HepG2 (cell line): ENCODE measurements around the gene ZSWIM7. TPM values are rescaled to one million over a fixed set of nuclear protein-coding genes. Genes with fewer than 3 reads are reported as not detected.

Experiments used
- CCDC6 ChIP-seq: sonication (generic); formaldehyde crosslinking; IDR thresholded peaks from 2 replicates; pipeline ENCODE4 v1.8.1; 2022; ENCODE audit warnings: mild to moderate bottlenecking, missing genetic modification reagents, moderate library complexity
- EEA1 ChIP-seq: sonication (generic); formaldehyde crosslinking; IDR thresholded peaks from 2 replicates; pipeline ENCODE4 v1.5.1; 2020; ENCODE audit warnings: mild to moderate bottlenecking, missing genetic modification reagents, borderline replicate concordance
- EED ChIP-seq: sonication (generic); formaldehyde crosslinking; IDR thresholded peaks from 2 replicates; pipeline ENCODE4 v1.5.0; 2020; ENCODE audit warnings: mild to moderate bottlenecking, missing genetic modification reagents
- ERF ChIP-seq: IDR thresholded peaks from 2 replicates; pipeline ENCODE4 v1.6.1; 2018; ENCODE audit warnings: missing biosample characterization, missing genetic modification reagents
- FLYWCH1 ChIP-seq: sonication (generic); formaldehyde crosslinking; IDR thresholded peaks from 2 replicates; pipeline ENCODE4 v1.8.1; 2023; ENCODE audit warnings: mild to moderate bottlenecking, missing genetic modification reagents
- HMGXB4 ChIP-seq, 2 experiments: sonication (generic) in 1 of 2; formaldehyde crosslinking in 1 of 2; IDR thresholded peaks; 2 replicates each; pipeline versions ENCODE4 v1.4.0 to v1.6.1; 2018 to 2020; ENCODE audit warnings: missing genetic modification reagents in 2 of 2, borderline replicate concordance in 1 of 2, low read depth in 1 of 2, mild to moderate bottlenecking in 1 of 2, missing biosample characterization in 1 of 2
- HNRNPL ChIP-seq: fragments of 200-400 bp; formaldehyde crosslinking; IDR thresholded peaks from 2 replicates; pipeline ENCODE4 v1.6.1; 2017; ENCODE audit warnings: mild to moderate bottlenecking, low read depth, low read length
- NCOR1 ChIP-seq: fragments of 200-600 bp; sonication (generic); IDR thresholded peaks from 2 replicates; pipeline ENCODE4 v1.7.0; 2017; ENCODE audit warnings: antibody characterized with exemption, low read length, borderline replicate concordance
- PAX8 ChIP-seq: sonication (generic); formaldehyde crosslinking; IDR thresholded peaks from 2 replicates; pipeline ENCODE4 v1.8.0; 2022; ENCODE audit warnings: mild to moderate bottlenecking, missing genetic modification reagents, borderline replicate concordance
- SP140L ChIP-seq: sonication (generic); formaldehyde crosslinking; IDR thresholded peaks from 2 replicates; pipeline ENCODE4 v1.4.0; 2020; ENCODE audit warnings: missing genetic modification reagents, borderline replicate concordance
- SP2 ChIP-seq: sonication (generic); formaldehyde crosslinking; IDR thresholded peaks from 2 replicates; pipeline ENCODE4 v1.5.1; 2020; ENCODE audit warnings: mild to moderate bottlenecking, missing genetic modification reagents
- SSRP1 ChIP-seq: IDR thresholded peaks from 2 replicates; pipeline ENCODE4 v1.6.1; 2016; ENCODE audit warnings: control low read depth
- TGIF2 ChIP-seq: IDR thresholded peaks from 2 replicates; pipeline ENCODE4 v1.6.1; 2016; ENCODE audit warnings: control low read depth, missing compliant biosample characterization
- THAP8 ChIP-seq: sonication (generic); formaldehyde crosslinking; IDR thresholded peaks from 2 replicates; pipeline ENCODE4 v1.5.1; 2020; ENCODE audit warnings: missing genetic modification reagents, mild to moderate bottlenecking, borderline replicate concordance
- ZNF318 ChIP-seq: sonication (generic); formaldehyde crosslinking; IDR thresholded peaks from 2 replicates; pipeline ENCODE4 v1.4.0; 2020; ENCODE audit warnings: mild to moderate bottlenecking, missing genetic modification reagents
- ZNF367 ChIP-seq: sonication (generic); formaldehyde crosslinking; IDR thresholded peaks from 2 replicates; pipeline ENCODE4 v1.4.0; 2020; ENCODE audit warnings: missing genetic modification reagents, borderline replicate concordance
- ZNF432 ChIP-seq: sonication (generic); formaldehyde crosslinking; IDR thresholded peaks from 2 replicates; pipeline ENCODE4 v1.5.0; 2020; ENCODE audit warnings: missing genetic modification reagents, mild to moderate bottlenecking, borderline replicate concordance
- ZNF468 ChIP-seq: sonication (generic); formaldehyde crosslinking; IDR thresholded peaks from 2 replicates; pipeline ENCODE4 v1.8.0; 2022; ENCODE audit warnings: mild to moderate bottlenecking, moderate library complexity, missing genetic modification reagents
- ZNF572 ChIP-seq: sonication (generic); formaldehyde crosslinking; IDR thresholded peaks from 2 replicates; pipeline ENCODE4 v1.5.1; 2020; ENCODE audit warnings: mild to moderate bottlenecking, missing genetic modification reagents
- polyA plus RNA-seq, 8 experiments: library from polyadenylated mRNA; depleted of rRNA in 3 of 8; stranded (reverse) in 7 of 8; unstranded in 1 of 8; fragments of >200 nt; fragmentation: Illumina TruSeq in 4 of 8; extraction: Trizol in 4 of 8; gene quantifications; 2 replicates each; pipeline versions ENCODE4 v1.2.1 to v1.2.3, GENCODE V29; 2011 to 2016; ENCODE audit warnings: low read depth in 4 of 8, missing spikeins in 1 of 8, mixed read lengths in 1 of 8; ENCODE audit not compliant: insufficient read depth in 1 of 8
- total RNA-seq, 5 experiments: library from RNA; depleted of rRNA; stranded (reverse); fragments of >200 nt; fragmentation: Illumina TruSeq; extraction: Trizol; gene quantifications; 2 replicates each; pipeline ENCODE4 v1.2.3, GENCODE V29; 2016; ENCODE audit warnings: low read depth in 1 of 5

ZSWIM7 gene
- total and polyA plus RNA-seq, 2 of the 13 experiments (the other 11 are each of a cell fraction or from before 2014, with no cell fraction given), result 13.1 to 28.1 TPM

GRCh38 chr17:15944759-15945526 is 54.6 kb downstream of the ZSWIM7 start, which contains the start of gene ADORA2B (continued):
- no peak for TF ChIP-seq ZNF318 (CRISPR knock-in tag)
- no peak for TF ChIP-seq THAP8 (CRISPR knock-in tag)
- TF ChIP-seq ZNF468 (CRISPR knock-in tag), result peak; percentile 84; the same call in 1 of the 2 replicates
- peak; percentile 71 for TF ChIP-seq EEA1 (CRISPR knock-in tag)
- TF ChIP-seq ERF (CRISPR knock-in tag), result peak; percentile 10; the same call in 1 of the 2 replicates
- no peak for TF ChIP-seq FLYWCH1
- no peak; the same call in 1 of the 2 replicates for TF ChIP-seq EED
- TF ChIP-seq ZNF572, result no peak
- TF ChIP-seq SSRP1 (CRISPR knock-in tag), result no peak
- TF ChIP-seq NCOR1, result no peak
- no peak for TF ChIP-seq ZNF432 (CRISPR knock-in tag)
- TF ChIP-seq SP140L (CRISPR knock-in tag), result no peak
- TF ChIP-seq SP2, result peak; percentile 77
- 0 out of 2 replicates have a peak, but pooled peaks have one; percentile 38 for TF ChIP-seq PAX8 (CRISPR knock-in tag)
- TF ChIP-seq CCDC6 (CRISPR knock-in tag), result peak; percentile 85; the same call in 1 of the 2 replicates
- no peak for TF ChIP-seq ZNF367 (CRISPR knock-in tag)
- 0 out of 2 replicates have a peak, but pooled peaks have one; percentile 56 for TF ChIP-seq HNRNPL
- peak; percentile 45; the same call in 1 of the 2 replicates for TF ChIP-seq TGIF2
- TF ChIP-seq HMGXB4 (CRISPR knock-in tag; IDR thresholded peaks at IDR 0.05; ENCODE audit: borderline replicate concordance in 1 of 2, low read depth in 1 of 2), result peak; percentile 95 to 96
